DOHH2 (cell line): ENCODE results near the gene CRMP1.

Source experiments
- H3F3A ChIP-seq: fragments of 200-600 bp; sonication (generic), shearing (Covaris generic); 2 replicates; pipeline ENCODE4 v1.6.0; 2016; ENCODE audit warnings: antibody characterized with exemption, mild to moderate bottlenecking; ENCODE audit not compliant: control insufficient read depth, insufficient read depth
- H3K27ac ChIP-seq: fragments of 200-600 bp; sonication (generic); 2 replicates; pipeline ENCODE4 v1.5.1; 2014; ENCODE audit warnings: low read depth, mild to moderate bottlenecking, low read length, moderate library complexity
- H3K27me3 ChIP-seq: fragments of 200-600 bp; sonication (generic); 2 replicates; pipeline ENCODE4 v1.6.1; 2014; ENCODE audit warnings: mild to moderate bottlenecking, low read length, mixed read lengths; ENCODE audit not compliant: control insufficient read depth
- H3K36me3 ChIP-seq: fragments of 200-600 bp; sonication (generic); 2 replicates; pipeline ENCODE4 v1.6.1; 2014; ENCODE audit warnings: mild to moderate bottlenecking, low read length, moderate library complexity, mixed read lengths; ENCODE audit not compliant: control insufficient read depth
- H3K4me1 ChIP-seq: fragments of 200-600 bp; sonication (generic); 2 replicates; pipeline ENCODE4 v1.6.1; 2014; ENCODE audit warnings: mild to moderate bottlenecking, low read length, mixed read lengths; ENCODE audit not compliant: control insufficient read depth
- H3K4me2 ChIP-seq: fragments of 200-600 bp; sonication (generic); 2 replicates; pipeline ENCODE4 v1.6.0; 2014; ENCODE audit warnings: mild to moderate bottlenecking, low read length, moderate library complexity
- H3K4me3 ChIP-seq: fragments of 200-600 bp; sonication (generic); 2 replicates; pipeline ENCODE4 v1.5.1; 2014; ENCODE audit warnings: mild to moderate bottlenecking, low read length, mixed read lengths
- H3K79me2 ChIP-seq: fragments of 200-600 bp; sonication (generic); 2 replicates; pipeline ENCODE4 v1.6.1; 2014; ENCODE audit warnings: mild to moderate bottlenecking, low read length, mixed read lengths; ENCODE audit not compliant: control insufficient read depth
- H3K9me2 ChIP-seq: fragments of 200-600 bp; sonication (generic); replicated peaks from 2 replicates; pipeline ENCODE4 v1.6.1; 2014; ENCODE audit warnings: mild to moderate bottlenecking, low read length, mixed read lengths; ENCODE audit not compliant: control insufficient read depth
- H3K9me3 ChIP-seq: fragments of 200-600 bp; sonication (generic); 2 replicates; pipeline ENCODE4 v1.6.1; 2014; ENCODE audit warnings: antibody characterized with exemption, low read length, mixed read lengths; ENCODE audit not compliant: control insufficient read depth, insufficient read depth
- H4K20me1 ChIP-seq: fragments of 200-600 bp; sonication (generic); 2 replicates; pipeline ENCODE4 v1.6.0; 2014; ENCODE audit warnings: low read depth, mild to moderate bottlenecking, antibody characterized with exemption, low read length, moderate library complexity; ENCODE audit not compliant: control insufficient read depth, insufficient read depth
- CTCF ChIP-seq: fragments of 200-600 bp; sonication (generic); IDR thresholded peaks from one replicate; pipeline ENCODE4 v1.5.1; 2014; ENCODE audit warnings: antibody characterized with exemption, mild to moderate bottlenecking, low read depth, low read length; ENCODE audit not compliant: poor library complexity, severe bottlenecking
- EZH2phosphoT487 ChIP-seq: fragments of 200-600 bp; sonication (generic); IDR thresholded peaks from 2 replicates; pipeline ENCODE4 v1.6.1; 2017; ENCODE audit warnings: borderline replicate concordance, mild to moderate bottlenecking, antibody characterized with exemption, low read length, moderate library complexity, mixed read lengths

CRMP1 gene

GRCh38 chr4:5852523-5853202 lies 40.2 kb downstream of the CRMP1 start:
- no peaks in the 10 kb centered on the region for H3K27me3 ChIP-seq
- H3F3A ChIP-seq, result no peaks in the 10 kb centered on the region
- no peak overlapping the region for H3K4me3 ChIP-seq
- TF ChIP-seq CTCF (no peak), EZH2phosphoT487 (no peak)
- no peaks in the 10 kb centered on the region for H3K9me2 ChIP-seq
- no peaks in the 10 kb centered on the region for H3K4me1 ChIP-seq
- H3K9me3 ChIP-seq, result no peaks in the 10 kb centered on the region
- H3K4me2 ChIP-seq, result no peak overlapping the region
- H3K79me2 ChIP-seq, result no peaks in the 10 kb centered on the region
- H3K27ac ChIP-seq, result no peak overlapping the region
- H3K36me3 ChIP-seq, result no peaks in the 10 kb centered on the region
- no peaks in the 10 kb centered on the region for H4K20me1 ChIP-seq

- Histone ChIP-seq H3K9me3 (no peaks in the 10 kb centered on the region), H3K27ac (no peak overlapping the region), H3K4me1 (no peaks in the 10 kb centered on the region), H3K36me3 (no peaks in the 10 kb centered on the region), H3K9me2 (no peaks in the 10 kb centered on the region), H3K79me2 (no peaks in the 10 kb centered on the region), H3K4me2 (no peak overlapping the region), H4K20me1 (no peaks in the 10 kb centered on the region), H3K27me3 (no peaks in the 10 kb centered on the region), H3F3A (no peaks in the 10 kb centered on the region), H3K4me3 (no peak overlapping the region)
- TF ChIP-seq EZH2phosphoT487 (no peak), CTCF (no peak)
Observed at GRCh38 chr4:5851637-5852301, 41.1 kb downstream of the CRMP1 start.

- Histone ChIP-seq H3K9me3 (peaks cover 4% of the 10 kb centered on the region; the same call in 1 of the 2 replicates), H3K4me2 (no peak overlapping the region), H3K27ac (no peak overlapping the region), H3K79me2 (no peaks in the 10 kb centered on the region), H3K27me3 (no peaks in the 10 kb centered on the region), H3K4me3 (no peak overlapping the region), H3F3A (no peaks in the 10 kb centered on the region), H4K20me1 (no peaks in the 10 kb centered on the region), H3K36me3 (no peaks in the 10 kb centered on the region), H3K4me1 (no peaks in the 10 kb centered on the region), H3K9me2 (no peaks in the 10 kb centered on the region)
- no peak for TF ChIP-seq EZH2phosphoT487
- no peak for TF ChIP-seq CTCF
Observed at GRCh38 chr4:5845035-5845905, 47.6 kb downstream of the CRMP1 start.
